ENCODE data around the gene MRPS6.

The MRPS6 gene

GRCh38 chr21:34086887-34087306 is 13.5 kb downstream of the MRPS6 start:
- TF ChIP-seq, protein P1, sequence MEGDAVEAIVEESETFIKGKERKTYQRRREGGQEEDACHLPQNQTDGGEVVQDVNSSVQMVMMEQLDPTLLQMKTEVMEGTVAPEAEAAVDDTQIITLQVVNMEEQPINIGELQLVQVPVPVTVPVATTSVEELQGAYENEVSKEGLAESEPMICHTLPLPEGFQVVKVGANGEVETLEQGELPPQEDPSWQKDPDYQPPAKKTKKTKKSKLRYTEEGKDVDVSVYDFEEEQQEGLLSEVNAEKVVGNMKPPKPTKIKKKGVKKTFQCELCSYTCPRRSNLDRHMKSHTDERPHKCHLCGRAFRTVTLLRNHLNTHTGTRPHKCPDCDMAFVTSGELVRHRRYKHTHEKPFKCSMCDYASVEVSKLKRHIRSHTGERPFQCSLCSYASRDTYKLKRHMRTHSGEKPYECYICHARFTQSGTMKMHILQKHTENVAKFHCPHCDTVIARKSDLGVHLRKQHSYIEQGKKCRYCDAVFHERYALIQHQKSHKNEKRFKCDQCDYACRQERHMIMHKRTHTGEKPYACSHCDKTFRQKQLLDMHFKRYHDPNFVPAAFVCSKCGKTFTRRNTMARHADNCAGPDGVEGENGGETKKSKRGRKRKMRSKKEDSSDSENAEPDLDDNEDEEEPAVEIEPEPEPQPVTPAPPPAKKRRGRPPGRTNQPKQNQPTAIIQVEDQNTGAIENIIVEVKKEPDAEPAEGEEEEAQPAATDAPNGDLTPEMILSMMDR (IDR thresholded peaks at IDR 0.05; ENCODE audit: low read depth, low read length), result no peak
- H3K4me3 ChIP-seq (ENCODE audit: low read depth, low read length), result no peak overlapping the region

- no peak overlapping the region for H3K4me3 ChIP-seq (ENCODE audit: low read depth, low read length)
- TF ChIP-seq, protein P1 (IDR thresholded peaks at IDR 0.05; ENCODE audit: low read depth, low read length), result no peak
Observed at GRCh38 chr21:34088752-34089151, 15.4 kb downstream of the MRPS6 start.

- TF ChIP-seq, protein P1 (IDR thresholded peaks at IDR 0.05; ENCODE audit: low read depth, low read length), result no peak
- no peak overlapping the region for H3K4me3 ChIP-seq (ENCODE audit: low read depth, low read length)
Observed at GRCh38 chr21:34091032-34091431, 17.7 kb downstream of the MRPS6 start.

- TF ChIP-seq, protein P1 (IDR thresholded peaks at IDR 0.05; ENCODE audit: low read depth, low read length), result no peak
- no peak overlapping the region for H3K4me3 ChIP-seq (ENCODE audit: low read depth, low read length)
Observed at GRCh38 chr21:34091607-34092006, 18.2 kb downstream of the MRPS6 start.

DNA sequence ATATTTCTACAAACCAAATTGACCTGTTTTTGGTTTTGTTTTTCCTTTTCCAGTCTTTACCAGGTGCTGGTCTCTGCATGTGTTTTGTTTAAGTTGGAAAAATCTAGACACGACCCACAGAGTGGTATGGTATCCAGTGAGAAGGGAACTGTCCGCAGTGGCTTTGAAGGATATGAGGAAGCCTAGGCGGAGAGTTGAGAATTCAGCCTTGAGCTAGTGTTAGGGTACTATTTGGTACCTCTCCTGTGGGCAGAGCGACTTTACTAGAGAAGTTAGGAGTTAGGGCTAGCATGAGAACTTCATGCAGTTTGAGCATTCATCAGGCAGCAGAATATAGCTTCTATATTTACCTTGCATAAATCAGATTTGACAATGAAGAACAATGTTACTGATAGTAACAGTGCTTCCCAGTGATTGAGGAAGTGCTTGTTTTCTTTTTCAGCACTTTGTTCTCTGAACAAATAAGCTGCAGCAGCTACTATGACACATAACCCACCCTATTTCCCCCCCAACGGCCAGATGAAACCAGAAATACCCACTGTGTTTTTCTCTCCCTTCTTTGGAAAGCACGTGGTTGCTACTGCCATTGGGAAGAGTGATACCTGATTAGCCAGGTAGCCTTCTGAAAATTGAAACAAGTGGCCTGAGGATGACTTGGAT is 19.0 kb downstream of the MRPS6 start:
- TF ChIP-seq, protein P1 (IDR thresholded peaks at IDR 0.05; ENCODE audit: low read depth, low read length), result no peak
- H3K4me3 ChIP-seq (ENCODE audit: low read depth, low read length), result no peak overlapping the region

DNA sequence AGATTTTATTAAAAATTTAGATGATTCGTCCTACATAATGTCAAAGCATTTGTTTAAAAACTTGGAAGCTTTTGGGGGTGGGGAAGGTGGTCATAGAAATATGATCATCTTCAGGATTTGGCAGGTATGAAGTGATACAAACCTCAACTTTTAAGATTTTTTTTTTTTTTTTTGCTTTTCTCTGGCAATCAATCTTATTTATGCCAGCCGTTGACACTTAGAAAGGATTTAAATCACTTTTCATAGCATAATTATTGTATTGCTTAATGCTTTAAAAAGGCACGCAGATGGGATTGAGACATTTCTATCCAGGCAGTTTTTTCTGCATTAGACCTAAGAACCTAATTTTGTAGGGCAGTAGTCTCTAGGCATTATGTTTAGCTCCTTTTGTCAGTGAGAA is 19.7 kb downstream of the MRPS6 start:
- TF ChIP-seq, protein P1 (IDR thresholded peaks at IDR 0.05; ENCODE audit: low read depth, low read length), result no peak
- no peak overlapping the region for H3K4me3 ChIP-seq (ENCODE audit: low read depth, low read length)

- H3K4me3 ChIP-seq (ENCODE audit: low read depth, low read length), result no peak overlapping the region
- TF ChIP-seq, protein P1 (IDR thresholded peaks at IDR 0.05; ENCODE audit: low read depth, low read length), result no peak
Observed at GRCh38 chr21:34094949-34095348, 21.6 kb downstream of the MRPS6 start.
